ENCODE measurements around the gene CPNE4. TPM values are rescaled to one million over a fixed set of nuclear protein-coding genes. Genes with fewer than 3 reads are reported as not detected.
"Not testable (repeated sequence)": the region's sequence is repeated elsewhere in the genome, so short reads cannot be mapped to it uniquely, and the experiment has no call there.

The CPNE4 gene
- total RNA-seq, 1 experiment from 2014 or later, result 0.29 TPM

GRCh38 chr3:131530843-131531242 is 504.0 kb downstream of the CPNE4 start:
- no peak overlapping the region for H3K27ac ChIP-seq
- no peaks in the 10 kb centered on the region for H3K9me3 ChIP-seq (replicated peaks)
- H3K4me1 ChIP-seq (replicated peaks), result no peaks in the 10 kb centered on the region
- no peaks in the 10 kb centered on the region for H3K27me3 ChIP-seq (replicated peaks)
- no peak for DNase-seq (ENCODE audit: low read depth in 1 of 2, low spot score in 2 of 2)
- no peaks in the 10 kb centered on the region for H3K36me3 ChIP-seq
- H3K4me3 ChIP-seq, result no peak overlapping the region

- no peak overlapping the region for H3K4me3 ChIP-seq
- no peak overlapping the region for H3K27ac ChIP-seq
- no peaks in the 10 kb centered on the region for H3K27me3 ChIP-seq (replicated peaks)
- no peaks in the 10 kb centered on the region for H3K4me1 ChIP-seq (replicated peaks)
- no peaks in the 10 kb centered on the region for H3K9me3 ChIP-seq (replicated peaks)
- no peak for DNase-seq (ENCODE audit: low read depth in 1 of 2, low spot score in 2 of 2)
- H3K36me3 ChIP-seq, result no peaks in the 10 kb centered on the region
These were observed 504.4 kb downstream of the CPNE4 start for GRCh38 chr3:131530388-131530787.

GRCh38 chr3:131526801-131527347 is 507.9 kb downstream of the CPNE4 start:
- no peaks in the 10 kb centered on the region for H3K36me3 ChIP-seq
- H3K4me3 ChIP-seq, result no peak overlapping the region
- no peak for DNase-seq (ENCODE audit: low read depth in 1 of 2, low spot score in 2 of 2)
- no peak overlapping the region for H3K27ac ChIP-seq
- H3K4me1 ChIP-seq (replicated peaks), result no peaks in the 10 kb centered on the region
- H3K27me3 ChIP-seq (replicated peaks), result no peaks in the 10 kb centered on the region
- no peaks in the 10 kb centered on the region for H3K9me3 ChIP-seq (replicated peaks)

- H3K9me3 ChIP-seq (replicated peaks), result no peaks in the 10 kb centered on the region
- H3K4me1 ChIP-seq (replicated peaks), result no peaks in the 10 kb centered on the region
- no peaks in the 10 kb centered on the region; the same call in 1 of the 2 replicates for H3K27me3 ChIP-seq (replicated peaks)
- H3K4me3 ChIP-seq, result no peak overlapping the region
- DNase-seq (ENCODE audit: low read depth in 1 of 2, low spot score in 2 of 2), result no peak
- H3K27ac ChIP-seq, result no peak overlapping the region
- H3K36me3 ChIP-seq, result no peaks in the 10 kb centered on the region
These were observed 516.1 kb downstream of the CPNE4 start for GRCh38 chr3:131518680-131519079.

- no peak overlapping the region for H3K4me3 ChIP-seq
- no peak for DNase-seq (ENCODE audit: low read depth in 1 of 2, low spot score in 2 of 2)
- H3K4me1 ChIP-seq (replicated peaks), result peaks cover 14% of the 10 kb centered on the region
- no peaks in the 10 kb centered on the region for H3K9me3 ChIP-seq (replicated peaks)
- H3K27me3 ChIP-seq (replicated peaks), result no peaks in the 10 kb centered on the region
- no peak overlapping the region for H3K27ac ChIP-seq
- peaks cover 17% of the 10 kb centered on the region for H3K36me3 ChIP-seq
These were observed 529.4 kb downstream of the CPNE4 start for GRCh38 chr3:131505421-131505820.

GRCh38 chr3:131503320-131503635 is 531.5 kb downstream of the CPNE4 start:
- Histone ChIP-seq H3K36me3 (peaks cover 36% of the 10 kb centered on the region), H3K27ac (no peak overlapping the region), H3K9me3 (replicated peaks) (no peaks in the 10 kb centered on the region), H3K4me1 (replicated peaks) (peaks cover 14% of the 10 kb centered on the region), H3K4me3 (peak overlapping the region; percentile 81), H3K27me3 (replicated peaks) (no peaks in the 10 kb centered on the region)
- no peak for DNase-seq (ENCODE audit: low read depth in 1 of 2, low spot score in 2 of 2)

GRCh38 chr3:131502530-131503319 is 532.1 kb downstream of the CPNE4 start, which contains the start of gene MRPL3:
MRPL3 (minus strand) TSS chr3:131502971; CDS start chr3:131502821, 150 bp downstream.
- H3K36me3 ChIP-seq, result peaks cover 40% of the 10 kb centered on the region

GRCh38 chr3:131501949-131502348 is 532.9 kb downstream of the CPNE4 start:
- H3K27ac ChIP-seq, result peak overlapping the region; percentile 77; the same call in 1 of the 2 replicates
- H3K36me3 ChIP-seq, result peaks cover 47% of the 10 kb centered on the region
- H3K9me3 ChIP-seq (replicated peaks), result no peaks in the 10 kb centered on the region
- DNase-seq (ENCODE audit: low read depth in 1 of 2, low spot score in 2 of 2), result no peak
- H3K4me3 ChIP-seq, result peak overlapping the region; percentile 81
- H3K27me3 ChIP-seq (replicated peaks), result no peaks in the 10 kb centered on the region
- H3K4me1 ChIP-seq (replicated peaks), result peaks cover 14% of the 10 kb centered on the region

More at GRCh38 chr3:131502530-131503319, 532.1 kb downstream of the CPNE4 start, which contains the start of gene MRPL3:
- Histone ChIP-seq H3K27me3 (replicated peaks) (no peaks in the 10 kb centered on the region), H3K9me3 (replicated peaks) (no peaks in the 10 kb centered on the region), H3K4me3 (peak within 1 kb of the TSS; percentile 81), H3K4me1 (replicated peaks) (peaks cover 14% of the 10 kb centered on the region), H3K27ac (peak within 1 kb of the TSS; percentile 77)
- peak; percentile 73 to 81 for DNase-seq (ENCODE audit: low read depth in 1 of 2, low spot score in 2 of 2)

- no peaks in the 10 kb centered on the region for H3K9me3 ChIP-seq (replicated peaks)
- no peak overlapping the region for H3K27ac ChIP-seq
- DNase-seq (ENCODE audit: low read depth in 1 of 2, low spot score in 2 of 2), result no peak
- H3K27me3 ChIP-seq (replicated peaks), result no peaks in the 10 kb centered on the region
- H3K36me3 ChIP-seq, result peaks cover 86% of the 10 kb centered on the region
- H3K4me1 ChIP-seq (replicated peaks), result no peaks in the 10 kb centered on the region
- no peak overlapping the region for H3K4me3 ChIP-seq
These were observed 540.1 kb downstream of the CPNE4 start for GRCh38 chr3:131494706-131495105.

GRCh38 chr3:131491775-131492174 is 543.0 kb downstream of the CPNE4 start:
- H3K9me3 ChIP-seq (replicated peaks), result no peaks in the 10 kb centered on the region
- H3K4me3 ChIP-seq, result no peak overlapping the region
- peaks cover 78% of the 10 kb centered on the region for H3K36me3 ChIP-seq
- DNase-seq (ENCODE audit: low read depth in 1 of 2, low spot score in 2 of 2), result no peak
- no peak overlapping the region for H3K27ac ChIP-seq
- no peaks in the 10 kb centered on the region for H3K4me1 ChIP-seq (replicated peaks)
- no peaks in the 10 kb centered on the region for H3K27me3 ChIP-seq (replicated peaks)

- Histone ChIP-seq H3K4me1 (replicated peaks) (no peaks in the 10 kb centered on the region), H3K27ac (no peak overlapping the region), H3K9me3 (replicated peaks) (no peaks in the 10 kb centered on the region), H3K36me3 (peaks cover 75% of the 10 kb centered on the region), H3K4me3 (no peak overlapping the region), H3K27me3 (replicated peaks) (no peaks in the 10 kb centered on the region)
- no peak for DNase-seq (ENCODE audit: low read depth in 1 of 2, low spot score in 2 of 2)
These were observed 543.7 kb downstream of the CPNE4 start for GRCh38 chr3:131491084-131491483.

- not testable (repeated sequence) for H3K4me3 ChIP-seq; H3K9me3 ChIP-seq (replicated peaks); H3K27me3 ChIP-seq (replicated peaks); H3K27ac ChIP-seq; DNase-seq (ENCODE audit: low read depth in 1 of 2, low spot score in 2 of 2); H3K4me1 ChIP-seq (replicated peaks)
- peaks cover 60% of the 10 kb centered on the region for H3K36me3 ChIP-seq
These were observed 548.3 kb downstream of the CPNE4 start for GRCh38 chr3:131486545-131486944.

GRCh38 chr3:131485119-131485518 is 549.7 kb downstream of the CPNE4 start:
- Histone ChIP-seq H3K4me3 (no peak overlapping the region), H3K27ac (no peak overlapping the region), H3K4me1 (replicated peaks) (no peaks in the 10 kb centered on the region), H3K9me3 (replicated peaks) (no peaks in the 10 kb centered on the region), H3K27me3 (replicated peaks) (no peaks in the 10 kb centered on the region), H3K36me3 (peaks cover 58% of the 10 kb centered on the region)
- no peak for DNase-seq (ENCODE audit: low read depth in 1 of 2, low spot score in 2 of 2)

GRCh38 chr3:131484496-131485111 is 550.2 kb downstream of the CPNE4 start:
- Histone ChIP-seq H3K27ac (no peak overlapping the region), H3K4me1 (replicated peaks) (no peaks in the 10 kb centered on the region), H3K36me3 (peaks cover 53% of the 10 kb centered on the region), H3K9me3 (replicated peaks) (no peaks in the 10 kb centered on the region), H3K4me3 (no peak overlapping the region), H3K27me3 (replicated peaks) (no peaks in the 10 kb centered on the region)
- DNase-seq (ENCODE audit: low read depth in 1 of 2, low spot score in 2 of 2), result no peak
